PC-3 (cell line): ENCODE data around the gene NDUFB10. TPM values are rescaled to one million over a fixed set of nuclear protein-coding genes. Genes with fewer than 3 reads are reported as not detected.
A peak's percentile ranks its signal among the peaks of the same experiment; 100 is the strongest.

Source experiments
- ATAC-seq: fragments of 200-7000 bp; cut with Tn5 transposase; 2 replicates; pipeline ENCODE4 v1.9.1; 2020; ENCODE audit warnings: mild to moderate bottlenecking, moderate library complexity
- BruUV-seq: library from RNA; stranded (reverse); fragments of 400-500 nt; replicated peaks from 2 replicates; lab custom pipeline; 2021; lab: Mats Ljungman, UMichigan
- CTCF ChIA-PET: fragments of 300-600 bp; sonication (Branson Sonifier 250); formaldehyde crosslinking; loops from one replicate; lab custom pipeline; 2022; ENCODE audit warnings: antibody characterized with exemption; lab: Charles Lee
- POLR2A ChIA-PET: fragments of 300-600 bp; sonication (Branson Sonifier 250); formaldehyde crosslinking; loops from one replicate; lab custom pipeline; 2022; ENCODE audit warnings: antibody characterized with exemption; ENCODE audit not compliant: unreplicated experiment; lab: Charles Lee
- DNase-seq: peaks from one replicate; pipeline ENCODE4 v3.0.0-alpha.2; 2015
- H2AFZ ChIP-seq: fragments of 300-600 bp; sonication (generic); 2 replicates; pipeline ENCODE4 v1.6.0; 2016; ENCODE audit warnings: antibody characterized with exemption, low read length
- H3F3A ChIP-seq: fragments of 300-600 bp; sonication (generic); one replicate; pipeline ENCODE4 v1.6.0; 2017; ENCODE audit warnings: antibody characterized with exemption, low read length, control low read depth, mild to moderate bottlenecking; ENCODE audit not compliant: unreplicated experiment
- H3K27ac ChIP-seq: fragments of 300-600 bp; sonication (generic); 2 replicates; pipeline ENCODE4 v1.5.1; 2016; ENCODE audit warnings: mild to moderate bottlenecking, low read length
- H3K27me3 ChIP-seq: fragments of 300-600 bp; sonication (generic); 2 replicates; pipeline ENCODE4 v1.6.1; 2016; ENCODE audit warnings: low read length, mixed read lengths
- H3K36me3 ChIP-seq: fragments of 300-600 bp; sonication (generic); 2 replicates; pipeline ENCODE4 v1.6.1; 2016; ENCODE audit warnings: low read depth, mixed run types, low read length, mixed read lengths
- H3K4me1 ChIP-seq: fragments of 300-600 bp; sonication (generic); 2 replicates; pipeline ENCODE4 v1.5.1; 2016; ENCODE audit warnings: low read length; ENCODE audit not compliant: insufficient read depth
- H3K4me2 ChIP-seq: fragments of 300-600 bp; sonication (generic); 2 replicates; pipeline ENCODE4 v1.6.0; 2016; ENCODE audit warnings: low read length
- H3K4me3 ChIP-seq: fragments of 300-600 bp; sonication (generic); 2 replicates; pipeline ENCODE4 v1.5.1; 2016; ENCODE audit warnings: mild to moderate bottlenecking, low read length, mixed read lengths
- H3K79me2 ChIP-seq: fragments of 300-600 bp; sonication (generic); 2 replicates; pipeline ENCODE4 v1.6.1; 2017; ENCODE audit warnings: low read length, mixed read lengths
- H3K9ac ChIP-seq: fragments of 300-600 bp; sonication (generic); 2 replicates; pipeline ENCODE4 v1.6.0; 2016; ENCODE audit warnings: mild to moderate bottlenecking, low read length
- H3K9me2 ChIP-seq: fragments of 300-600 bp; sonication (generic); replicated peaks from 2 replicates; pipeline ENCODE4 v1.6.1; 2016; ENCODE audit warnings: mixed run types, low read length, mixed read lengths
- H3K9me3 ChIP-seq: fragments of 300-600 bp; sonication (generic); 2 replicates; pipeline ENCODE4 v1.6.1; 2016; ENCODE audit warnings: low read length, mixed read lengths
- H4K20me1 ChIP-seq: fragments of 300-600 bp; sonication (generic); 2 replicates; pipeline ENCODE4 v1.6.1; 2016; ENCODE audit warnings: low read length, mixed read lengths
- EZH2 ChIP-seq: fragments of 300-600 bp; sonication (generic); IDR thresholded peaks from one replicate; pipeline ENCODE4 v1.6.1; 2017; ENCODE audit warnings: antibody characterized with exemption, mild to moderate bottlenecking, low read length; ENCODE audit not compliant: unreplicated experiment
- EZH2phosphoT487 ChIP-seq: fragments of 300-600 bp; sonication (generic); IDR thresholded peaks from 2 replicates; pipeline ENCODE4 v1.6.1; 2018; ENCODE audit warnings: mild to moderate bottlenecking, antibody characterized with exemption, low read length, borderline replicate concordance
- intact Hi-C: fragments of 100-400 bp; cut with micrococcal nuclease; formaldehyde crosslinking; loops from 2 replicates; pipeline ENCODE4 v1.9.0; 2023
- total RNA-seq: library from RNA; depleted of rRNA; stranded (reverse); fragments of >200 nt; gene quantifications from 2 replicates; pipeline ENCODE4 v1.2.3, GENCODE V29; 2014
- TF ChIP-seq, protein P1 (sequence below): fragments of 300-600 bp; sonication (generic); conservative IDR thresholded peaks from 2 replicates; pipeline ENCODE4 v1.5.1; 2017; ENCODE audit warnings: antibody characterized with exemption, low read depth, mild to moderate bottlenecking, low read length

Gene NDUFB10
- total RNA-seq, 1 experiment from 2014 or later: 530 TPM

DNA sequence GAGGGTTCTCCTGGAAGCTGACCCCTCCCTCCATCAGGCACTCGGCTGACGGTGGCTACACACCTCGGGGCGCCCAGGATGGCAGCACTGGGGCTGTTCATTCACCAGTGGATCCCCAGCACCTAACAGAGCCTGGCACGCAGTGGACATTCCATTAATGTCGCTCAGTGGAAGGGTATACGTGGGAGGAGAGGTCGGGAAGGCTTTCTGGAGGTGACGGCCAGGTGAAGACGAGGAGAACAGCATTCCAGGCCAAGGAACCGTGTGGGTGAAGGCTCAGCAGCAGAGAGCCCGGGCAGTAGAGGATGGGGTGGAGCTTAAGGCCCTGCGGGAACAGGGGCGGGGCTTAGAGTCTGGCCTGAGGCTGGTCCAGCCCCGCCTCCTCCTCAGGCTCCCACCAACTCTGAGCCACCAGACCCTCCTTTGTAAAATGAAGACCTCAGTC lies 38.6 kb upstream of the NDUFB10 start:
- ChIA-PET CTCF (no interaction called here), POLR2A (no interaction called here)
- Histone ChIP-seq H3K27ac (no peak overlapping the region), H3K9me3 (no peaks in the 10 kb centered on the region), H2AFZ (no peak overlapping the region), H3K36me3 (no peaks in the 10 kb centered on the region), H3K9me2 (no peaks in the 10 kb centered on the region), H3K4me1 (peaks cover 6% of the 10 kb centered on the region; the same call in 1 of the 2 replicates), H3K27me3 (peaks cover 36% of the 10 kb centered on the region), H3K4me3 (no peak overlapping the region), H3F3A (no peaks in the 10 kb centered on the region), H3K79me2 (no peaks in the 10 kb centered on the region), H3K9ac (no peak overlapping the region), H3K4me2 (no peak overlapping the region), H4K20me1 (no peaks in the 10 kb centered on the region)
- no TSS peak for BruUV-seq
- no peak for ATAC-seq
- no peak for TF ChIP-seq EZH2phosphoT487
- TF ChIP-seq EZH2: no peak
- TF ChIP-seq, protein P1, sequence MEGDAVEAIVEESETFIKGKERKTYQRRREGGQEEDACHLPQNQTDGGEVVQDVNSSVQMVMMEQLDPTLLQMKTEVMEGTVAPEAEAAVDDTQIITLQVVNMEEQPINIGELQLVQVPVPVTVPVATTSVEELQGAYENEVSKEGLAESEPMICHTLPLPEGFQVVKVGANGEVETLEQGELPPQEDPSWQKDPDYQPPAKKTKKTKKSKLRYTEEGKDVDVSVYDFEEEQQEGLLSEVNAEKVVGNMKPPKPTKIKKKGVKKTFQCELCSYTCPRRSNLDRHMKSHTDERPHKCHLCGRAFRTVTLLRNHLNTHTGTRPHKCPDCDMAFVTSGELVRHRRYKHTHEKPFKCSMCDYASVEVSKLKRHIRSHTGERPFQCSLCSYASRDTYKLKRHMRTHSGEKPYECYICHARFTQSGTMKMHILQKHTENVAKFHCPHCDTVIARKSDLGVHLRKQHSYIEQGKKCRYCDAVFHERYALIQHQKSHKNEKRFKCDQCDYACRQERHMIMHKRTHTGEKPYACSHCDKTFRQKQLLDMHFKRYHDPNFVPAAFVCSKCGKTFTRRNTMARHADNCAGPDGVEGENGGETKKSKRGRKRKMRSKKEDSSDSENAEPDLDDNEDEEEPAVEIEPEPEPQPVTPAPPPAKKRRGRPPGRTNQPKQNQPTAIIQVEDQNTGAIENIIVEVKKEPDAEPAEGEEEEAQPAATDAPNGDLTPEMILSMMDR: no peak
- DNase-seq: peak; percentile 7
- intact Hi-C loops: no loop called here

DNA sequence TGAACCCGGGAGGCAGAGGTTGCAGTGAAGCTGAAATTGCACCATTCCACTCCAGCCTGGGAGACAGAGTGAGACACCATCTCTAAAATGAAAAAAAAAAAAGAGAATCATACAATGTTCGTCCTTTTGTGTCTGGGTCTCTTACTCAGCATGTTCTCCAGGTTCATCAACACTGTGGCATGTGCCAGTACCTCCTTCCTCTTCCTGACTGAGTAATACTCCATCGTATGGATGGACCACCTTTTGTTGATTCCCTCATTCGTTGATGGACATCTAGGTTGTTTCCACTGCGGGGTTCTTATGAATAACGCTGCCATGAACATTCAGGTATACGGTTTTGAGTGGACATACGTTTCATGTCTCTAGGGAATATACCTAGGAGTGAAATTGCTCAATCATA lies 37.0 kb upstream of the NDUFB10 start:
- intact Hi-C loops: no loop called here
- Histone ChIP-seq H3K27me3 (peaks cover 29% of the 10 kb centered on the region), H3K4me3 (no peak overlapping the region), H3K9me2 (no peaks in the 10 kb centered on the region), H3K4me2 (no peak overlapping the region), H2AFZ (no peak overlapping the region), H3K79me2 (no peaks in the 10 kb centered on the region), H3K27ac (no peak overlapping the region), H3K4me1 (peaks cover 6% of the 10 kb centered on the region; the same call in 1 of the 2 replicates), H3K9ac (no peak overlapping the region), H3F3A (no peaks in the 10 kb centered on the region), H3K36me3 (no peaks in the 10 kb centered on the region), H3K9me3 (no peaks in the 10 kb centered on the region), H4K20me1 (no peaks in the 10 kb centered on the region)
- BruUV-seq: no TSS peak
- ATAC-seq (no peak), DNase-seq (no peak)
- TF ChIP-seq EZH2phosphoT487 (no peak), EZH2 (no peak)
- TF ChIP-seq, protein P1: no peak
- CTCF ChIA-PET: no interaction called here
- POLR2A ChIA-PET: no interaction called here

DNA sequence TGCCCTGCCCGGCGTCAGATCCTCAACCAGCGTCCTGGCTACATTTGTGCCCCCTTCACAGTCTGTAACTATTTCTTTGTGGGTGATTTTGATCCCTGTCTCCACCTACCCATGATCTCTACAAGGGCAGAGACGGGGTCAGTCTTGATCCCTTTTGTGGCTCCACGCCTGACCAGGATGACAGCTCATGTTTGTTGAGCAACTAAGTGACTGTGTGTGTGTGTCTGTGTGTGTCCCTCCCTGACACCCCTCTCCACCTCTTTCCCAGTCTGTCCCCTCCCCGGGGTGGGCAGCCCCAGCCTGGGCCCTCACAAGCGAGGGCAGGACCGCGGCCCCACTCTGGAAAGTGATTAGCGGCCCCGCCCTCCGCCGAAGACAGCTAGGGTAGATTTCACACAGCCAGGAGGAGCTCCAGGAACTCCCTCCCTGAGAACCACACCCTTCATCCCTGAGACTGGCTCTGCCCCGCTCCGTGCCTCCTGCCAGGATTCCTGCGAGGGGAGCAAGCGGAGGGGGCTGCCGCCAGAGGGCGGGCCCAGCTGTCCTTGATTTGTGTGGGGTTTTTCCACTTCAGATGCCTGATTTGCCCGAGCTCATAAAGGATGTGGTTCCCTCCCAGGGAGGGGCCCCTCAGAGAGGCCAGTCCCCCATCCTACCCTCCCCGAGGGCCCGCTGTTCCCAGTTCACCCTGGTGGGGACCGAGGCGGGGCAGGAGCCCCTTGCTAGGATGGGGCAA lies 35.9 kb upstream of the NDUFB10 start:
- Histone ChIP-seq H3K4me3 (no peak overlapping the region), H3K9me2 (no peaks in the 10 kb centered on the region), H3F3A (no peaks in the 10 kb centered on the region), H3K27ac (no peak overlapping the region), H3K9me3 (no peaks in the 10 kb centered on the region), H2AFZ (no peak overlapping the region), H3K79me2 (no peaks in the 10 kb centered on the region), H3K9ac (no peak overlapping the region), H3K36me3 (no peaks in the 10 kb centered on the region), H3K4me1 (peaks cover 6% of the 10 kb centered on the region; the same call in 1 of the 2 replicates), H3K4me2 (no peak overlapping the region), H3K27me3 (peaks cover 23% of the 10 kb centered on the region), H4K20me1 (no peaks in the 10 kb centered on the region)
- POLR2A ChIA-PET: no interaction called here
- intact Hi-C loops: no loop called here
- CTCF ChIA-PET: no interaction called here
- TF ChIP-seq EZH2: no peak
- TF ChIP-seq, protein P1: peak; percentile 33
- peak; percentile 46 for DNase-seq
- ATAC-seq: peak; percentile 65; the same call in 1 of the 2 replicates
- BruUV-seq: no TSS peak
